ENCODE results near the gene NSUN2.

DNA sequence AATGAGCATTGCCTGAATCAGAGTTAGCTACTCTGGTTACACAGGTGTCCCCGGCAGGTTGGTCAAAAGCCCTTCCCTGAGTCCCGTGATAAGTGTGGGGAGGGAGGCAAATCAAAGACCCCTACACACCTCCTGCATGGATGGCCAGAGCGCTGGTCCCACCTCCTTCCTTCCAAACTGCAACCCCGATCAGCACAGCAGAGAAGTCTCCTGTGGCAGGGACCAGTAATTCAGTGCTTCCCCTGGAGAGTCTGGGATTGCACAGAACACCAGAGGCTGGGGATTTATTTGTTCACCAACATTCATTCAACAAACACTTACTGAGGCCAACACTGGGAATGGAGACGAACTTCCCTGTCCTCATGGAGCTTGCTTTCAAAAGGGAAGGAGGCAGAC lies 46.2 kb downstream of the NSUN2 start:
- TF ChIP-seq POLR2A (IDR thresholded peaks at IDR 0.05; ENCODE audit: low read depth), result no peak
- no peak for TF ChIP-seq CTCF (IDR thresholded peaks at IDR 0.05)
- TF ChIP-seq EP300 (IDR thresholded peaks at IDR 0.05), result no peak
- no peak for TF ChIP-seq POLR2AphosphoS5 (IDR thresholded peaks at IDR 0.05)

All from esophagus muscularis mucosa (tissue), 4 donors.